ENCODE data around the gene KCMF1. TPM values are rescaled to one million over a fixed set of nuclear protein-coding genes. Genes with fewer than 3 reads are reported as not detected.

Gene KCMF1
- total and polyA plus RNA-seq, 9 of the 15 experiments (the other 6 are each of a cell fraction or from before 2014, with no cell fraction given), result 6.8 to 88.2 (median 46.5) TPM

- ChIA-PET POLR2A (interaction anchor here (0.6 kb wide), 1 partner anchor 42 kb away, joined by 3 read pairs; no protein-coding TSS in a partner anchor), CTCF (ENCODE audit: low intra/inter-chr PET ratio) (no interaction called here)
- peaks cover 4% of the 10 kb centered on the region; the same call in 2 of the 3 replicates for H3K36me3 ChIP-seq (ENCODE audit: control insufficient read depth, insufficient read depth, low read length)
- no peaks in the 10 kb centered on the region for H3K9me3 ChIP-seq (replicated peaks; ENCODE audit: control insufficient read depth, insufficient read depth, low read depth, low read length)
- BruUV-seq (replicated peaks), result no TSS peak
- WGBS (ENCODE audit: insufficient coverage, low coverage, missing lambda C conversion rate), result 93% methylated on average over 2 of the region's 2 CpGs
- no peaks in the 10 kb centered on the region for H3K9me1 ChIP-seq (ENCODE audit: control insufficient read depth, insufficient read depth, low read length)
- no peak overlapping the region for H3K9ac ChIP-seq (ENCODE audit: insufficient read depth in 1 of 2, low read depth in 2 of 2, low read length in 2 of 2)
- no peak overlapping the region for H3K4me3 ChIP-seq
- no peak overlapping the region for H3K4me2 ChIP-seq (ENCODE audit: insufficient read depth, low read length)
- no peak for FAIRE-seq
- intact Hi-C loops (cut with micrococcal nuclease) (no loop called here), in situ Hi-C loops (cut with MboI) (no loop called here)
- no peak overlapping the region for H2AFZ ChIP-seq (ENCODE audit: low read depth, low read length)
- H3K4me1 ChIP-seq (replicated peaks in 1 of 2; ENCODE audit: control insufficient read depth in 2 of 2, insufficient read depth in 2 of 2, low read length in 2 of 2), result no peaks in the 10 kb centered on the region
- DNase-seq (ENCODE audit: extremely low read depth in 1 of 4, low spot score in 3 of 4), result no peak
- ATAC-seq, result 0 out of 3 replicates have a peak, but pooled peaks have one; percentile 28
- H3K27me3 ChIP-seq (ENCODE audit: control insufficient read depth in 2 of 2, insufficient read depth in 2 of 2, low read length in 2 of 2), result no peaks in the 10 kb centered on the region
- no peak for TF ChIP-seq HNRNPH1 (optimal IDR thresholded peaks at IDR 0.05; ENCODE audit: low read depth, low read length)
- no peak for TF ChIP-seq EP400 (IDR thresholded peaks at IDR 0.05)
- no peak for TF ChIP-seq MBD2 (IDR thresholded peaks at IDR 0.05; ENCODE audit: borderline replicate concordance, low read depth)
- TF ChIP-seq TCF7 (IDR thresholded peaks at IDR 0.05; ENCODE audit: borderline replicate concordance), result no peak
- no peak overlapping the region for H3K27ac ChIP-seq (ENCODE audit: extremely low read depth, low read depth, low read length)
- 0 out of 2 replicates have a peak, but pooled peaks cover 10% of the 10 kb centered on the region for H4K20me1 ChIP-seq (replicated peaks; ENCODE audit: control insufficient read depth, insufficient read depth, low read length)
- H3K79me2 ChIP-seq (ENCODE audit: control insufficient read depth, insufficient read depth, low read length), result peaks cover 86% of the 10 kb centered on the region
Observed at GRCh38 chr2:84996909-84997308, 25.9 kb downstream of the KCMF1 start.

GRCh38 chr2:84999553-84999955 lies 28.6 kb downstream of the KCMF1 start:
- no peaks in the 10 kb centered on the region for H3K9me3 ChIP-seq (replicated peaks; ENCODE audit: control insufficient read depth, insufficient read depth, low read depth, low read length)
- in situ Hi-C loops (cut with MboI), result no loop called here
- DNase-seq (ENCODE audit: extremely low read depth in 1 of 4, low spot score in 3 of 4), result no peak
- H3K9ac ChIP-seq (ENCODE audit: insufficient read depth in 1 of 2, low read depth in 2 of 2, low read length in 2 of 2), result no peak overlapping the region
- H3K9me1 ChIP-seq (ENCODE audit: control insufficient read depth, insufficient read depth, low read length), result no peaks in the 10 kb centered on the region
- ChIA-PET POLR2A (interaction anchor here (1.1 kb wide), 1 partner anchor 28 kb away, joined by 4 read pairs; the partner anchor contains the start of gene KCMF1), CTCF (ENCODE audit: low intra/inter-chr PET ratio) (no interaction called here)
- no peak overlapping the region for H3K4me2 ChIP-seq (ENCODE audit: insufficient read depth, low read length)
- peaks cover 6% of the 10 kb centered on the region; the same call in 2 of the 3 replicates for H3K36me3 ChIP-seq (ENCODE audit: control insufficient read depth, insufficient read depth, low read length)
- no peak for FAIRE-seq
- intact Hi-C loops (cut with micrococcal nuclease), result no loop called here
- 0 out of 2 replicates have a peak, but pooled peaks cover 6% of the 10 kb centered on the region for H4K20me1 ChIP-seq (replicated peaks; ENCODE audit: control insufficient read depth, insufficient read depth, low read length)
- peaks cover 89% of the 10 kb centered on the region for H3K79me2 ChIP-seq (ENCODE audit: control insufficient read depth, insufficient read depth, low read length)
- TF ChIP-seq THAP7 (CRISPR knock-in tag; IDR thresholded peaks at IDR 0.05) (no peak), SNAPC5 (CRISPR knock-in tag; IDR thresholded peaks at IDR 0.05) (no peak), ZKSCAN3 (CRISPR knock-in tag; IDR thresholded peaks at IDR 0.05) (no peak), MCM5 (IDR thresholded peaks at IDR 0.05; ENCODE audit: low read depth) (no peak), ZNF398 (CRISPR knock-in tag; IDR thresholded peaks at IDR 0.05) (no peak)
- H3K27ac ChIP-seq (ENCODE audit: extremely low read depth, low read depth, low read length), result no peak overlapping the region
- BruUV-seq (replicated peaks), result no TSS peak
- no peak overlapping the region for H3K4me3 ChIP-seq
- ATAC-seq, result no peak
- no peaks in the 10 kb centered on the region for H3K27me3 ChIP-seq (ENCODE audit: control insufficient read depth in 2 of 2, insufficient read depth in 2 of 2, low read length in 2 of 2)
- no peaks in the 10 kb centered on the region for H3K4me1 ChIP-seq (replicated peaks in 1 of 2; ENCODE audit: control insufficient read depth in 2 of 2, insufficient read depth in 2 of 2, low read length in 2 of 2)
- no peak overlapping the region for H2AFZ ChIP-seq (ENCODE audit: low read depth, low read length)

Data from K562 (cell line).